HG02763 (cell line): ENCODE results near the gene RPL10A.

ENCODE experiments used
- ATAC-seq: cut with Tn5 transposase; IDR thresholded peaks from one replicate; pipeline ENCODE4 v1.9.1; 2021; ENCODE audit warnings: mild to moderate bottlenecking, moderate library complexity; ENCODE audit not compliant: unreplicated experiment

RPL10A gene

DNA sequence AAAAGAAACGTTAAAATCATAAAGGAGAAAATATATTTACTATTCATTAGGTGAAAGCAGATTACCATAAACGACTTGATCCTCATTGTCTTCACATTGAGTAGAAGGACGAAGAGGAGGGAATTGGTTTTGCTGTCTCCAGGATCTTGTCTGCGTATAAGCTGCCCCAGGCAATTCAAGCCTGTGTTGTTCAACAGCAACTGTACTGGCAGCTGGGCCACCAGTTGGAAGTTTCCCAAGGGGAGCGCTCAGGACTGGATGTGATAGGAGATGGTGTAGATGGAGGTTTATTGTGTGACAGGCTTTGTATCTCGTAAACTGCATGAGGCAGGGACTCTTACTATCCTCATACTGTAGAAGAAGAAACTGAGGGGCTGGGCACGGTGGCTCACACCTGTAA lies 20.0 kb upstream of the RPL10A start:
- ATAC-seq: no peak

GRCh38 chr6:35449287-35449881 lies 18.8 kb upstream of the RPL10A start:
- ATAC-seq: no peak

GRCh38 chr6:35451354-35452182 lies 16.6 kb upstream of the RPL10A start:
- ATAC-seq: peak; percentile 6

GRCh38 chr6:35452183-35453090 lies 15.8 kb upstream of the RPL10A start, which contains the start of gene FANCE:
TSS of gene FANCE (plus strand) at chr6:35452338. CDS start at chr6:35452546, 208 bp downstream.
- ATAC-seq: peak; percentile 85

- ATAC-seq: no peak
These were observed 15.0 kb upstream of the RPL10A start for GRCh38 chr6:35453236-35453635.

GRCh38 chr6:35454391-35455110 lies 13.7 kb upstream of the RPL10A start:
- ATAC-seq: no peak

DNA sequence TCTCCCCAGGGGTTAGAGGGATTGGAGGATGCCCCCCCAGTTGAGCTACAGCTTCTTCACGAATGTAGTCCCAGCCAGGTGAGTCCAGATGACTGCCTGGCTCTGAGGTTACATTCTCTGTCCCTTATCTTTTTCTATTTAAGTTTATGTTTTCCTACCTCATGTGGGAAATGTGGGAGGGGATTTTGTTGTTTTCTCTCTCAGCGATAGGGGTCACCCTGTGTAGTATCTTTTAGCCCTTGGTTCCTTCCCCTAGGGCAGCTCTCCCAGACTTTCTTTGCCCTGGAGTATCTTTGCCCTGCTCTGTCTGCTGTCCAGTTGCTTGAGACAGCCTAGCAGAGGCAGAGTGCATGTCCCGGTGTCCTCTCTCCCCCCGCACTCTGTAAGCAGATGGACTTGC lies 10.3 kb upstream of the RPL10A start:
- ATAC-seq: no peak

GRCh38 chr6:35461270-35461669 lies 6.9 kb upstream of the RPL10A start:
- ATAC-seq: no peak

DNA sequence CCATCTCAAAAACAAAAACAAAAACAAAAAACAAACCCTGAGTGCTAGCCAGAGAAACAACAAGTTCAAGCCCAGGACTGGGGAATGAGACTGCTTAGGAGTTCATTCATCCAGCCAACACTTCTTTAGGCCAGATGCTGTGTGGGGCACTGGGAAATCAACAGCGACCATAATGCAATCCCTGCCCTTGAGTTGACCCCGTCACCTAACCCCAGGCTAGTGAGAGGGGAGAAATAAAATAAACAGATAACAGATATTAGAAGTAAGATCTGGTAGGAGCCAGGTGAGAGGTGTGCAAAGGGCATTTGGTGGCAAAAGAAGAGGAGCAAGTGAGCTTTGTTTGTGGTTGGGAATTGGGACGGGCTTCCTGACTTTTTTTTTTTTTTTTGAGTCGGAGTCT lies 4.9 kb upstream of the RPL10A start:
- no peak for ATAC-seq

- no peak for ATAC-seq
These were observed 2.6 kb upstream of the RPL10A start for GRCh38 chr6:35465646-35466045.

- no peak for ATAC-seq
These were observed 964 bp downstream of the RPL10A start for GRCh38 chr6:35468980-35469750.

DNA sequence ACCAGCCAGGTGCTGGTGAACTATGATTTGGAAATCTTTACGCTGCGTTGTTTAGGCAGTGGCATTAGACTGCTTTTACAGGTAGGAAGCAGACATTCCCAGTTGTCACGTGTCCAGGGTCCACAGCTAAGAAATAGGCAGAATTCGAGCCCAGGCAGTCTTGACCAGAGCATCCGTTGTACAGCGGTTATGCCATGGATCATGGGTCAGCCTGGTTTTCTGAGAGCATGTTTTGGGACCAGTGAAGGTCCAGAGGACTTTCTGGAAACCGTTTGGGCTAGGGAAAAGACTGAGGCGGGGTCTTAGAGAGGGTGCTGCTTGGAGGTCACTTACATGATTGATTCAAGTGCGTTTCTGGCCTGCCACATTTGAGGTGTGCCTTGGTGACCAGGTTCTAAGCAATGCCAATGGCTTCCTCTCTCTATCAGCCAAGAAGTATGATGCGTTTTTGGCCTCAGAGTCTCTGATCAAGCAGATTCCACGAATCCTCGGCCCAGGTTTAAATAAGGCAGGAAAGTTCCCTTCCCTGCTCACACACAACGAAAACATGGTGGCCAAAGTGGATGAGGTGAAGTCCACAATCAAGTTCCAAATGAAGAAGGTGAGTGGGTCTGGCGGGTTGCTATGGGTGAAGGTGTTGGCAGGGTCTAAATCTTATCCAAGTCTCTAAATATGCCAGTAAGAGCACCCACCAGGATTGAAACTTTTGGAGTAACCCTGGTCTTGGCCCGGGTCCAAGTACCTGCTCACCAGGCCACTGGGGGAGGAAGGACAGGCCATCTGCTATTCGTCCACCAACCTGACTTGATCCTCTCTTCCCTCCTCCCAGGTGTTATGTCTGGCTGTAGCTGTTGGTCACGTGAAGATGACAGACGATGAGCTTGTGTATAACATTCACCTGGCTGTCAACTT lies 1.8 kb downstream of the RPL10A start:
- ATAC-seq: no peak

DNA sequence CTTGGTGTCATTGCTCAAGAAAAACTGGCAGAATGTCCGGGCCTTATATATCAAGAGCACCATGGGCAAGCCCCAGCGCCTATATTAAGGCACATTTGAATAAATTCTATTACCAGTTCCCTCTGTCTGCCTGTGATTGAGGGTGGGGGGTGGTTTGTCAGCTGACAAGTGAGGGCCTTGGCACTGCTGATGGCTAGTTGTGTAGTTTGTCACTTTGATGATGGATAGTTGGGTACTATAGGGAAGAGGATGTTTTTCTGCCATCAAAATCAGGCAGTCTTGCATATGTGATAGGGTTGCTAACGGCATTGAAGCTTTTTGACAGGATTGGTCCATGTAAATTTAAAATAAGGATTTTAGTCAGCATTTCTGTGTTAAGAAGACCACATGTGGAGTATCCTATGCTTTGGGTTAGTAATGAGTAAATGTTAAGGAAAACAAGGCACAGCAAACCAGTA lies 2.5 kb downstream of the RPL10A start:
- ATAC-seq: no peak

DNA sequence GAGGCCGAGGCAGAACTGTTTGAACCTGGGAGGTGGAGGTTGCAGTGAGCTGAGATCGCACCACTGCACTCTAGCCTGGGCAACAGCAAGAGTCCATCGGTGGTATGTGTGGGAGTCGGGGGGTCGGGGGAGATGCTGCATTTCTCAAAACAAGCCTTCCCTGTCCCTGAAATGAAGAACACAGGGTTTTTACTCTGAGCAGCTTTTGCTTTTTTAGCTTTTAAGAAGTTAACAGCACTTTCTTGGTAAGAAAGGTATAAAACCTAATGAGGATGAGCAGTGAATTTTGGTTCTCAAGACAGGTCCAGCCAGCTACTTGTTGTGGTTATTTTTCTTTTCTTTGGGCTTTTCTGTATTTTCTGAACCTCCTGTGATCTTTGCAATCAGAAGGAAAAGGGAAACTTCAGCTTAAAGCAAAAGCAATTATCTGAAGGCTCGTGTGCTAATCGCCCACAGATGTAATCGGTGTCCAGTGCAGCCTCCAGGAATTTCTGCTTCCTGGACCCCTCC lies 3.7 kb downstream of the RPL10A start:
- ATAC-seq: no peak

GRCh38 chr6:35473075-35473849 lies 5.1 kb downstream of the RPL10A start:
- no peak for ATAC-seq

- no peak for ATAC-seq
These were observed 5.6 kb downstream of the RPL10A start for GRCh38 chr6:35473850-35474130.

GRCh38 chr6:35474131-35474941 lies 6.1 kb downstream of the RPL10A start:
- no peak for ATAC-seq
